Forelimb muscle (tissue), 1 donor: ENCODE results near the gene SYTL3. TPM values are rescaled to one million over a fixed set of nuclear protein-coding genes. Genes with fewer than 3 reads are reported as not detected.

Experiments
- DNase-seq: peaks from one replicate; pipeline ENCODE4 v3.0.0-alpha.2; 2013; ENCODE audit warnings: low read depth
- polyA plus RNA-seq: library from polyadenylated mRNA; unstranded; fragments of 120-200 nt; gene quantifications from one replicate; pipeline ENCODE4 v1.2.1, GENCODE V29; 2013; ENCODE audit not compliant: insufficient read length

The SYTL3 gene
- polyA plus RNA-seq, 1 donor: 9.5 TPM

DNA sequence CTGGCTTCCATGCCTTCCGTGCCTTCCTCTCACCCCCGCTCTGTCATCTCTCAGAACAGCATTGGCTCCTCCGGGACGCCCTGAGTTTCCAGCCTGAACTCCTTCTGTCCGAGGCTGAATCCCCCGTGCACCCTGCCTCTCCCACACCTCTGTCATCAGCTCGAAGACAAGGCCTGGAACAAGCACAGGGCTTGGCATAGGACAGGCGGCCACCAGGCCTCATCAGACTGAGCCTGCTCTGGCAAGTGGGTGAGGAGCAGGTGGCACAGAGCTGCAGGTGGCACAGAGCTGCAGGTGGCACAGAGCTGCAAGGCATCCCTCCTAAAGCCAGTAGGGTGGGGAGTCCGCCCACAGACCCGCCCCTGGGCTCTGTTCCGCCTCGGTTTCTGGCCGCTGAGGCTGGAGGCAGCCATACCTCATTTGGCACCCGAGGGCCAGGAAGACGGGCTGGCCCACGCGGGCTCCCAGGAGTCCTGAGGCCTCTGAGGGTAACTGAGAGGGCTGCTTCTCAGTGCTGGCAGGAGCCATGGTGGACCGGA is 109.2 kb downstream of the SYTL3 start:
- DNase-seq: no peak

DNA sequence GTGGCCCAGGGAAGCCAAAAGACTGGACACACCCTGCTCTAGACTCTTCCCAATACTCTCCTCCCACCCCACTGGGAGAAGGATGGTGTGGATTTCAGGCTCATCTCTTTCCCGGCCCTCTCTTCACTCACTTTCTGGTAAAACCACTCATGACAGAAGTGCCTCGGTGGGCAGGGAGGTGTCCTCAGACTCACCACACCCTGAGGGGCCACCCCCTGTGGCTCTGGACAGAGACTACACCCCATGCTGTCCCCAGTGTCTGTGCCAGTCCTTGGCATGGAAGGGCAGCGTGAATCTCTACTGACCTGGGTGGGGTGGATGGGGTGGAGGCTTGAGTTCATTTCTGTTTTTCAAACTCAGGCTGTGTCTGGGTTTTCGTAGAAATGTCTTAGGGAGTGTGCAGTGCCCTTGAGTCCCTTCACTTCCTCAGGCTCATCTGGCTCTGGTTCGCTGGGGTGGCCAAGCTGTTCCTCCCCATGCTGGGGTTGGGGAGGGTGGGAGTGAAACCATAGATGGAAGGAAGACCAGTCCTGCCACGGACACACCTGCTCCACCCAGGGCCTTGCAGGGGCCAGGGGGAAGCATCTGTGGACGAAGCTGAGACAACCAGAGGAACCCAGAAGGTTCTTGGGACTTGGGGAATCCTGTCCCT is 110.2 kb downstream of the SYTL3 start:
- DNase-seq: no peak

DNA sequence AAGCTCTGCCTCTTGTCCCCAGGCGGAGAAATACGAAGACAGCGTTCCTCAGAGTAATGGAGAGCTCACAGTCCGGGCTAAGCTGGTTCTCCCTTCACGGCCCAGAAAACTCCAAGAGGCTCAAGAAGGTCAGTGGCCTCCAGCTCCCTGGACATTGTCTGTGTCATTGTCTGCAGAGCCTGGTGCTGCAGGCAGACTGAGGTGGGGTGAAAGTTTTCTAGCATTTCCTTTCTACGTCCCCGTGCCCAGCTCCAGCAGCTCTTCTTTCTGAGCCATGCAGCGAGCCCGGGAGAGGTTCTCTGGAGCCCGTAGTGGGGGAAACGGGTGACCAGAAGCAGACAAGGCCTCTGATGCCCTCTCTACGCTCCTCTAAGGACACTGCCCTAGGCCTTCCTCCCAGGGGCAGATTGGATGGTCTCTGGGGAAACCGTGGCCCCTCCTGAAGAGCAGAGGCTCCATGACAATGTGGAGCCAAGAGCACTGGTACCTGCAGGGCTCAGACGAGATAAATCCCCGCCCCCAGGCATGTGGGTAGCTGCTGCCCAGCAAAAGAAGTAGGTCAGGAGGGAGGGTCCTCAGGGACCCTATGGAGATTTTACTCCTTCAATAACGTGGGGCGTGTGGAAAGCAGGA is 110.9 kb downstream of the SYTL3 start:
- no peak for DNase-seq

DNA sequence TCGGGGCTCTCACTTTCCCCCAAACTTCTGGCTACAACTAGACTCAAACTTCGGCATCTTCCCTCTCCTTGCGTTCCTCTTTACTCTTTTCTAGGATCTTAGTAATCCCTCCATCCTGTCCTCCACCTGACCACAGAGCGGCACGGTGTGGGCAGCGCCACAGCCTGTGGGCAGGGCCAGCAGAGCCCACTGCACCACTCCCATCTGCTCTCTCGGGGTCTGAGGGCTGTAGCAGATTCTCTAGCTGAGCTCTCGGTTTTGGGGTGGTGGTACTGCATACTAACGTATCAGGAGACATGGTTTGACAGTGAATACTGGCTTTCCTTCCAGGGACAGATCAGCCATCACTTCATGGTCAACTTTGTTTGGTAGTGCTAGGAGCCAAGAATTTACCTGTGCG is 111.9 kb downstream of the SYTL3 start:
- no peak for DNase-seq

DNA sequence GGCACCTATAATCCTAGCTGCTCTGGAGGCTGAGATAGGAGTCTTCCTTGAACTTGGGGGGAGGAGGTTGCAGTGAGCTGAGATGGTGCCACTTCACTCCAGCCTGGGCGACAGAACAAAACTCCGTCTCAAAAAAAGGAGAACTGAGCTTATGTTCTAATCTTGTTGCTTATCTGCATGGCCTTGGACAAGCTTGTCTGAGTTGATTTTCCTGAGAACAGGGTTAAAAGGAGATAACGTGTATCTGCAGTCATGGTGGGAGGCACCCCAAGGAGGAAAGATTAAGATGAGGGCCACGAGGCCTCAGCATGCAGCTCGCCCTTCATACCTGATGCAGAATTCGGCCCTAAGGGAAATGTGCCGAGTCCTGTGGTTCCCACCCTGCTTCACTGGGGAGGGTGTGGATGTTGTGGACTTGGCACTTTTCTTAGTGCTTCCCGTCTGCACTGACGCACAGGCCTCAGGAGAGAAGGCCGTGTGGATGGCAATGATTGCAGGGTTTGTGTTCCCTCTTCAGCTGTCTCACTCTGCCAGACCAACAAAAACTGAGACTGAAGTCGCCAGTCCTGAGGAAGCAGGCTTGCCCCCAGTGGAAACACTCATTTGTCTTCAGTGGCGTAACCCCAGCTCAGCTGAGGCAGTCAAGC is 113.1 kb downstream of the SYTL3 start:
- DNase-seq: no peak

DNA sequence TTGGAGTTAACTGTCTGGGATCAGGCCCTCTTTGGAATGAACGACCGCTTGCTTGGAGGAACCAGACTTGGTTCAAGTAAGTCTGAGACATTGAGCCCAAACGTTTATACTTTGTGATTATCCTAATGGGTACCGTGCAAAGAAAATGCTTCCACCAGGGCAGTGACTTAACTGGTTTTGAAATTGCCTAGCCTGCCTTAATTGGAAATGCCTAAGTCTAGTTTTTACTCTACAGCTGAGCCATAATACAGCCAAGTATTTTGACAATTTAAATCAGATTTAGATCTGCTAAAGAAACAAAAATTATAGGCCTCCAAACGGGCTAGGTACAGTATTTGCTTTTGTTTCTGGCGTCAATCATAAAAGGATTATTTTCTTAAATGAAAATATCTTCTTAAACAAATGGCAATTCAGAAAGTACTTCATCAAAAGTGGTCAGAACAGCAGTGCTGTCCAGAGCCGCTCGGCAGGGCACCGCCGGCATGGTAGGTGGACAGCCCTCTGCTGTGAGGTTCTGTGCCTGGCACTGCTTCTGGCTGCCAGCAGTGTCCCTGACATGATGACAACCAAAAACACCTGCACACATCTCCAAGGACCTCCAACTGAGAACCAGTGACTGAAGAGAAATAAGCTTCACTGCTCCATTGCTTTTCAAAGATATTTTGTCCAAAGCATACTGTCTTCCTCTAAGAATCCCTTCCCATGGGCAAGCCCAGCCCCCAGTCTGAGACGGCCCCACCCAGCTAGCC is 113.8 kb downstream of the SYTL3 start:
- DNase-seq: no peak

DNA sequence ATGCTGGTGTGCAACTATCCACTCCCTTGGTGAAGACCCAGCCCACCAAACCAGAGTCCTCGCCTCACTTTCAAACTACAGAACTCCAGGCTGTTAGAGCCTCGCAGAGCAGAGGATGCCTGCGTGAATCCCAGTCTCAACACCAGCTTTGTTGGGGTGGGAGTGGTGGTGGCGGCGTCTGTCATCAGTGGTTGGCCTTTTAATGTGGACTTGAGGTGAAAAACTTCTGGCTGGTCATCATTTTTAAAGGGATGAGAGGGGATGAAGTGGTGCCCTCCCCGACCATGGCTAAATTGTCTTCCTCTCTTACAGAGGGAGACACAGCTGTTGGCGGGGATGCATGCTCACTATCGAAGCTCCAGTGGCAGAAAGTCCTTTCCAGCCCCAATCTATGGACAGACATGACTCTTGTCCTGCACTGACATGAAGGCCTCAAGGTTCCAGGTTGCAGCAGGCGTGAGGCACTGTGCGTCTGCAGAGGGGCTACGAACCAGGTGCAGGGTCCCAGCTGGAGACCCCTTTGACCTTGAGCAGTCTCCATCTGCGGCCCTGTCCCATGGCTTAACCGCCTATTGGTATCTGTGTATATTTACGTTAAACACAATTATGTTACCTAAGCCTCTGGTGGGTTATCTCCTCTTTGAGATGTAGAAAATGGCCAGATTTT is 114.5 kb downstream of the SYTL3 start:
- DNase-seq: no peak

DNA sequence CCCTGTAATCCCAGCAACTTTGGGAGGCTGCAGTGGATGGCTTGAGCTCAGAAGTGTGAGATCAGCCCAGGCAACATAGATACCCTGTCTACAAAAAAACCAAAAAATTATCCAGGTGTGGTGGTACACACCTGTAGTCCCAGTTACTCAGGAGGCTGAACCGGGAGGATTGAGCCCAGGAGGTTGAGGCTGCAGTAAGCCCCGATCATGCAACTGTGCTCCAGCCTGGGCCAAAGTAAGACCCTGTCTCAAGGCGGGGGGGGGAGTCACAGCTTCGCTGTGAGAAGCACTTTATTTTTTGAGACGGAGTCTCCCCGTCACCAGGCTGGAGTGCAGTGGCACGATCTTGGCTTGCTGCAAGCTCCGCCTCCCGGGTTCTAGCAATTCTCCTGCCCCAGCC is 115.1 kb downstream of the SYTL3 start:
- DNase-seq: no peak

DNA sequence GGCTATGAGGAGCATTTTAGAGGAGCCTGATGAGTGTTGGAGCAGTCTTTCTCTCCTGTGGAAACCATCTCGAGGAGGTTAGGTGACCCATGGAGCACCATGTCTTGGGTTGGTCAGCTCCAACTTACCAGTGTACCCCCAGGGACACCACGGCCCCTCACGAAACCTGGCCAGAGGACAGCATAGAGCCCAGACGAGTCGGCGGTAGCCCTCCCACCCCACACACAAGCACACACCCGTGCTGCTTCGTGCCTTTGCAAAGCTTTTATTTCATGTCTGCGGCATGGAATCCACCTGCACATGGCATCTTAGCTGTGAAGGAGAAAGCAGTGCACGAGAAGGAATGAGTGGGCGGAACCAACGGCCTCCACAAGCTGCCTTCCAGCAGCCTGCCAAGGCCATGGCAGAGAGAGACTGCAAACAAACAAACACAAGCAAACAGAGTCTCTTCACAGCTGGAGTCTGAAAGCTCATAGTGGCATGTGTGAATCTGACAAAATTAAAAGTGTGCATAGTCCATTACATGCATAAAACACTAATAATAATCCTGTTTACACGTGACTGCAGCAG is 115.7 kb downstream of the SYTL3 start:
- DNase-seq: no peak

DNA sequence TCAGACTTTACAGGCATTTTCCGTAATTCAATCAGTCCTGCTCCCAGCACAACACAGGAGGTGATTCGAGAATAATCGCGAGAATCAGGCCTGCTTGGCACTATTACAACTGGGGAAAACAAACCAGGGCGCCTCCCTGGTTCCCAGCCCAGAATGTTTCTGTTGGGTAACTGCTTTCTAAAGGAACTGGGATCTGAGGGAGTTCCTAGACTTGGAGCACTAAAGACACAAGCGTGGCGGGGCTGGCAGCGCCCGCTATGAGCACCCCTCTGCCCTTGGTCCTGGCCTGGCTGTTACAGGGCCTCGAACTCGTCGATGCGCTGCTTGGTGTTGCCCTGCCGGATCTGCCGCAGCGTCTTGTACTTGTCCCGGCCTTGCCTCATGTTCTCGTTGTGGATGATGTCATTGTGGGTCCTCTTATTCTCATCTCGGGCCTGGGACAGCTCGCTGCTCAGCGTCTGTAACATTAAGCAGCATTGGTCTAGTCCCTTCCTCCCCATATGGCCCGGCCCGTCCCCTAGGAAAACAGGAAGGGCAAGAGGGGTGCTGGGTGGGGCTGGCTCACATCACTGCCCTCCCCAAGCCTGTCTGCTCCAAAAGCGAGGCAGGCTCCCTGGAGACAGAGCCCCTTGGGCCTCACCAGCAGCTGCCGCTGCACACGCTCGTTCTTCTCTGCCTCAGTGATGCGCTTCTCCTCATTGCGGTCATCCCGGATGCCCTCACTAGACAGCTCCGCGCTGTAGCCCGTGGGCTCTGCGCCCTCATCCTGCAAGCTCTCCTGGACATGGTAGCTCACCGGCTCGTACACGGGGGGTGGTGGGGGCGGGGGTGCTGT is 117.0 kb downstream of the SYTL3 start:
- no peak for DNase-seq

DNA sequence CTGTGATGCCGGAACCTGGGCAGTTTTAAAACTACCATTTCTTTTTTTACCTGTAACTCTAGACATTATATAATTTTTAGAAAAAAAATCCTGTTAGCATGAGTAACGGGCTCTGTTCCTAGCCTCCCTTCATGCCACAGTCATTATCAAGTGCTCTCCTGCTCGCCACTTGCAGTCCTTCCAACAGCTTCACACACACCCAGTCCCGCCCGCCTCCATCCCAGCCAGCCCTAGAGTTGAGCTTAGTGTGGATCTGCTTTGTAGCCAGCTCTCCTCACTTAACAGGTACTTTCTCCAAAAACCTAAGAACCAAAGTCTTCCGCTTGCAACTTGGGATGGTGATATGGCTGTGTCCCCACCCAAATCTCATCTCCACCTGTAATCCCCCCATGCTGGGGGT is 117.9 kb downstream of the SYTL3 start:
- no peak for DNase-seq

DNA sequence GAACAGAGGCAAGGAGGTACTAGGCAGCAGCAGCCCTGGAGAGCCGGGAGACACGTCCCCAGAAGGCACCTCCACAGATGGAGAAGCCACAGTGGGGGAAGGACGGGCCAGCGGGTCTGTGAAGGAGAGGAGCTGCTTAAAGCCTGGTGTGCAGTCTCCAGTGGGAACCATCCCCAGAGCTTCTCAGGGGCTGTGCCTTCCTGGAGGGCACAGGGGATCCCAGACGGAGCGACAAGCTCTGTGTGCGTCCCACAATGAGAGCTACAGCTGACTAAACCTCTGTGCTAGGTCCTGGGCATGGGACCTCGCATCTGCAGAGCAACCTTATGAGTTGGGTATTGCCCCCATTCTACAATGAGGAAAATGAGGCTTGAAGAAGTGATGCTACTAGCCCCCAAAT is 118.6 kb downstream of the SYTL3 start:
- DNase-seq: no peak

DNA sequence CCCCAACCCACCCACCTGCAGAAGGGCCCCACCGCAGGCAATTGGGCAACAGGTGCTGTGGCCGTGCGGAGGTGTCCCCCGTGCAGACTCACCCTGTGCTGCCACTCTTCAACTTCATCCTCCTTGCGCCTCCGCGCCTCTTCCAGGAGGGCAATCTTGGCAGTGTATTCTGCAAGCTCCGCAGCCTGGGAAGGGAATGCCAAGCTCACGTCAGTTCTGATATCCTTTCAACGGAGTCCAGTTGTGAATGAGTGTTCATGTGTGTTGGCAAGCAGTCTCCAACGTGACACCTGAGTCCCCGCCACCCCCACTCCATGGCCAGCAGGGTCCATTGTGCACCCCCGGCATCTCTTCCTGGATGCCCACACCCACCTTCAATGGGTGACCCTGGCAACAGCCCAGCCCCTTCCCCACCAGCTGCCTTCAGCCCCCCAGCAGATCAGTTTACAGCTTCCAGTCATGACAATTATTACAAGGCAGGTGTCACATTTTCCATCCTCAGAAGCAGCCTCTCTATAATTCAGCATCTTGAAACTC is 119.4 kb downstream of the SYTL3 start:
- no peak for DNase-seq

DNA sequence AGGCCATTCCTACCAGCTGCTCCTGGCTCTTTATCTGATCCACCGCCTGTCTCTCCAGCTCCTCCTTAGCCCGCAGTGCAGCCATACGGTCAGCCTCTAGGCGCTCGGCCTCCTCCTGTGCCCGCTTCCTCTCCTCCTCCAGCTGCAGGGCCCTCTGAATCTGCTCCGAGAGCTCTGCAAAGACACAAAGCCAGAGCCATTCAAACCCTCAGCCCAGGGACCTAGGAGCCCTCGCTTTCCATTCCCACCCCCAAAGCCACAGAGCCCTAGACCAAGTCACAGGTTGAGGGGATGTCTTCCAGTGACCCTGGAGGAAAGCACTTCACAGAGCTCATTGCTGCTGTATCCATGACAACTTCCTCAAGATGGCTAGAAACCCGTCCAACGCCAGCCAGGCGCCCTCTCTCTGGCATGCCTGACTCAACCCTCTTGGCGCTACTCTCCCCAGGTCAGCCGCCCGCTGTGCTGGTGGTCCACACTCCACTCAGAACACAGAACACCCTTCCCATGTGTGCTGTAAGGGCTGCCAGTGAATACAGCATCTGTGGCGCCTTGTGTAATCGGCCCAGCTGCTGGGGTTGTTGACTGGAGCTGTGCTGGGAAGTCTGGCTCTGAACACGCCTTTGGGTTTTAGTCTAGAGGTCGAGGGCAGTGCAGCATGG is 120.0 kb downstream of the SYTL3 start:
- DNase-seq: no peak

DNA sequence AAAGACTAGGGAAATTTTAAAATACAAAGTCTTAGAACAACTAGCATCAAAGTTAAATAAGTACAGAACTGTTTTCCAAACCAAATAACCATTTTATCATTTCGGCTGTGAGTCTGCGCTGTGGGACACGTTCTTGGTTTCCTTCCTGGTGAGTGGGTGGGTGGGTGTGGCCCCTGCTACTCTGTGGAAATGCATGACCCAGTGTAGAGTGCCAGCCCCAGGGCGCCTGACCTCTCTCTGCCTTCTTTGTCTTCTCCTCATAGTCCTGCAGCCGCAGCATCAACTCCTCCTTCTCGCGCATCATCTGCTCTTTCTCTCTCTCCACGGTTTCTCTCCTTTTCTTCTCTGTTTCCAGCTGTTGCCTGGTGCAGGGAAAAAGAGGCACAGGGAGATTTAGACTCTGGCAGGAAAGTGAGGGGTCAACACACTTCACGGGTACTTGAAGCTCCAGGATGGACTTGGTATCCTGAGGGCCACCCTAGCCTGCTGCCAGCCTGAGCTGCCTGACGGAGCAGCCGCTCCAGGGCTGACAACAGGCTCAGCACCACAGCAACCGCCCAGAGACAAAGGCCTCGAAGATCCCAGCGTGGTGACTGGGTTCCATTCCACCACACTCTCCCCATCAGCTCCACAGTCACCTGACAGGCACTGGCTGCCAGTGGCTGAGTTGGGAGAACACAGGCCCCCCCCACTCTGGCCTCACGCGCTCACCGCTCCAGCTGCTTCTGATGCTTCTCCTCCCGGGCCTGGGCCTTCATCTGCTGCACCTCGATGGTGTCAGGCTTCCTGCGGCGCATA is 120.9 kb downstream of the SYTL3 start:
- DNase-seq: no peak

DNA sequence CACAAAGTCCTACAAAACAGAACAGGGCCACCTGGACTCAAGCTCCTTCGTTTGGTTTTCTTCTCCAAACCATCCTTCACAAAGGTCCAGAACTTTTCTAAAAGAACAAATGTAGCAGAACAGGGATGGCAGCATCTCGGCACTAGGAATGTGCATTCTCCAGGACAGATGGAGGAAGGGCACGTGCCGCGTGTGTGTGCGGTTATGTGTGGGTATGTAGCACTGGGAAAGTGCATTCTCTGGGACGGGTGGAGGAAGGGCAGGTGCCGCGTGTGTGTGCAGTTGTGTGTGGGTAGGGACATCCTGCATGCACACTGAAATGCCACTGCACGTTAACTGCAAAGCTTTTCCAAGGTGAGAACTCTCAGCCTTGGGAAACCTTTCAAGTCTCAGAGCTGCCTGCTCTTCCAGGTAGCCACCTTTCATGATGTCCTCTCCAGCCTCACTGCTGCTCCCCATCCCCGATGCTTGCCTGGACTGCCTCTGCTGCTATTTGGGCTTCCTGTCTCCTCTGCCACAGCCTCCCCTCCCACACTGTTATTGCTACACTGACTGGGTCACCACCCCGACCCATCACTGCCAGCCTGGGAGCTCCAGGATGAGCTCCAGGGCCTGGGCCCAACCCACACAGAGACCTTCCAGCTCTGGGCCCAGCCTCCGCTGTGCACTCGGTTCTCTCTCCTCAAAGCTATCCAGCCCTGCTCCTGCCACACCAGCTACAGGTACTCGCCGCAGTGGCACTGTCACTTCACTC is 121.7 kb downstream of the SYTL3 start:
- no peak for DNase-seq

DNA sequence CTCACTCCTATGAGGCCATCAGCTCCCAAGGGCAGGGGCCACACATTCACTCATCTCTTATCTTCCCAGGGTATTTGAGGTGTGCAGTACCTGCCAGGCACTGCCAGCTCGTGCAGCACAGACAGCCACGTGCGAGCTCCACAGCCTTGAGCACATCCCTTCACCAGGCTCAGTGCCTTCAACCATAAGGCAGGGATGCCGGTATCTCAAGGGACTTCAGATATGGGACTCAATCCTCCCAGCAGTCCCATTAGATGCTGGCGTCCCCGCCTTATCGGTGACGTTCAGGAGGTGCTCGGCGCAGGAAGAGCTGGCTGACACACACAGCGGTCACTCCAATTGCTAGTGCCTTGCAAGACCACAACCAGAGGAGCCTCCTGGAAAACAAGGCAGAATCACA is 122.3 kb downstream of the SYTL3 start:
- DNase-seq: no peak

DNA sequence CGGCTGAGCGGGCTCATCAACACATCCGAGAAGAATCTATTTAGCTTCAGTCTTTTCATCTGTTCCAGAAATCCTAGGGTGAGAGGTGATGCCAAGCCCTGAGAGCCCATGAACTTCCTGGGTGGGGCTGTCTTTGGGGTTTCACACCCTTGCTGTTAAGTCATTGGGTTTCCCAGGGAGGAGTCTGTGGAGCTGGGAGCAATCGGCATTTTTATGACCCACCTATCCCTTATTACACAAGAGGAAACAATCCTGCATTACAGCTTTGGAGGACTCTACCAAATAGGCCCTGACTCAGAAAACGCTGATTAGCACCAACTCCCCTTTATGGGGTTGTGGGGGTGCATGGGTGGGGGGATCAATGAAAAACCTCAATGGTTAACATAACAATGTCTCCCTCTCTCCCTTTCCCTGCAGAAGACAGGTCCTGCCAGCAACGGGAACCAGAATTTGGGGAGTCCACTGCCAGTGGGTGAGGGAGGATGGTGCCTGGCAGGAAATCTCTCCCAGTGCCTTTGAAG is 123.1 kb downstream of the SYTL3 start:
- no peak for DNase-seq
